B cell (primary cell): ENCODE measurements around the gene APOD.
"Not testable (repeated sequence)": the region's sequence is repeated elsewhere in the genome, so short reads cannot be mapped to it uniquely, and the experiment has no call there.

Experiments used
- EZH2 ChIP-seq: IDR thresholded peaks from 2 replicates; pipeline ENCODE4 v1.6.1; 2012; ENCODE audit warnings: borderline replicate concordance, low read depth, mild to moderate bottlenecking, moderate library complexity, low read length; ENCODE audit not compliant: insufficient read depth, poor library complexity, severe bottlenecking
- TF ChIP-seq, protein P1 (sequence below): fragments of 200-600 bp; IDR thresholded peaks from one replicate; pipeline ENCODE4 v1.8.0; 2022; ENCODE audit warnings: antibody characterized with exemption, mild to moderate bottlenecking

DNA sequence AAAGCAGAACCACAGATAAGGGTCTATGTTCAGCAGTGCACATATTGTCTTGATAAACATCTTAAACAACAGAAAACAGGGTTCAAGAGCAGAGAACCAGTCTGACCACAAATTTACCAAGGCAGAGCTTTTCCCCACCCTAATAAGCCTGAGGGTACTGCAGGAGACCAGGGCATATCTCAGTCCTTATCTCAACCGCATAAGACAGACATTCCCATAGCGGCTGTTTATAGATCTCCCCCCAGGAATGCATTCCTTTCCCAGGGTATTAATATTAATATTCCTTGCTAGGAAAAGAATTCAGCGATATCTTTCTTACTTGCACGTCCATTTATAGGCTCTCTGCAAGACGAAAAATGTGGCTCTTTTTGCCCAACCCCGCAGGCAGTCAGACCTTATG, 6.1 kb upstream of the APOD start:
- TF ChIP-seq, protein P1, sequence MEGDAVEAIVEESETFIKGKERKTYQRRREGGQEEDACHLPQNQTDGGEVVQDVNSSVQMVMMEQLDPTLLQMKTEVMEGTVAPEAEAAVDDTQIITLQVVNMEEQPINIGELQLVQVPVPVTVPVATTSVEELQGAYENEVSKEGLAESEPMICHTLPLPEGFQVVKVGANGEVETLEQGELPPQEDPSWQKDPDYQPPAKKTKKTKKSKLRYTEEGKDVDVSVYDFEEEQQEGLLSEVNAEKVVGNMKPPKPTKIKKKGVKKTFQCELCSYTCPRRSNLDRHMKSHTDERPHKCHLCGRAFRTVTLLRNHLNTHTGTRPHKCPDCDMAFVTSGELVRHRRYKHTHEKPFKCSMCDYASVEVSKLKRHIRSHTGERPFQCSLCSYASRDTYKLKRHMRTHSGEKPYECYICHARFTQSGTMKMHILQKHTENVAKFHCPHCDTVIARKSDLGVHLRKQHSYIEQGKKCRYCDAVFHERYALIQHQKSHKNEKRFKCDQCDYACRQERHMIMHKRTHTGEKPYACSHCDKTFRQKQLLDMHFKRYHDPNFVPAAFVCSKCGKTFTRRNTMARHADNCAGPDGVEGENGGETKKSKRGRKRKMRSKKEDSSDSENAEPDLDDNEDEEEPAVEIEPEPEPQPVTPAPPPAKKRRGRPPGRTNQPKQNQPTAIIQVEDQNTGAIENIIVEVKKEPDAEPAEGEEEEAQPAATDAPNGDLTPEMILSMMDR = not testable (repeated sequence)
- TF ChIP-seq EZH2 = not testable (repeated sequence)
